GM13977 (cell line): ENCODE data around the gene ANKRD9.

Source experiments
- DNase-seq: peaks from one replicate; pipeline ENCODE4 v3.0.0; 2012; ENCODE audit warnings: low spot score
- CTCF ChIP-seq: IDR thresholded peaks from 2 replicates; pipeline ENCODE4 v1.5.1; 2012; ENCODE audit warnings: mild to moderate bottlenecking, control low read depth; ENCODE audit not compliant: insufficient read depth; ENCODE audit errors: extremely low read depth, missing control alignments
- in situ Hi-C: fragments of 300-500 bp; cut with MboI; formaldehyde crosslinking; loops from one replicate; pipeline ENCODE4 v1.12.0; 2022; ENCODE audit warnings: low sequenced_read_pairs, low pct_unique_long_range_greater_than_20kb, mixed read lengths, inconsistent platforms; ENCODE audit not compliant: unreplicated experiment

ANKRD9 gene

GRCh38 chr14:102495491-102496330 lies 13.9 kb downstream of the ANKRD9 start:
- in situ Hi-C loops = no loop called here
- TF ChIP-seq CTCF = no peak
- no peak for DNase-seq

DNA sequence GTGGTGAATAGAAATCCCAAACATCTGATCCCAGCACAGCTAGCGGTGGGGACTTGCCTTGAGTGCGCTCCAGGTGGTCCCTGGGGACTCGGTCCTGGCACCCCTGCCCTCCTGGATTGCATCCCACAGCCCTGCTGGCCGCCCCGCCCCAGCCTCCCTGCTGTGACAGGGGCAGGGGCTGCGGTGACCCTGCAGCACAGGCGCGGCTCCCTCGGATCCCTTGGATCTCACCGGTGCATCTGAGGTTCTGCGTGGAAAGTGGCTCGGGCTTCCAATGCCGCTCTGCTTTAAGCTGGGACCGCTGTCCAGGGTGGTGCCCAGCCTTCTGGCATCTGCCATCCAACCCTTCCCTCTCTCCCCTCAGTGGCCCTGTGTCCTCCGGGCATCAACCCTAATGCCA lies 16.0 kb downstream of the ANKRD9 start:
- no peak for DNase-seq
- TF ChIP-seq CTCF = no peak
- in situ Hi-C loops = no loop called here

DNA sequence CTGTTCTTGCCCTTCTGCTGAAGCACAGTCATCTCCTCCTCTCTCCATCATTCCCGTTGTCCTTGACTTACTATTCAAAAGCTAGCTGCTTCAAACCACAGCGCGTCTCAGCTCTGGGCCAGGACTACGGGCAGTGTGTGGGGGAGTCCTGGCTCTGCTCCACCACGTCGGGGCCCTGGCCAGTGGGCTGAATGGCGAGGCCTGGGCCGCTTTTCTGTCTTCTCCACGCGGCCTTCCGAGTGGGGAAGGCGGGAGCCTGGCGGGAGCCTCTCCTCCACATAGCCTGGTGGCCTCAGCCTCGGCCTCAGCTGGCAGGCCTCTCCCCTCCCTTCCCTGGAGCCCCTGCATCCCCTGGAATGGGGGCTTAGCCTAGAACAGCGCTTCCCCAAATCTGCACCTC lies 16.5 kb downstream of the ANKRD9 start:
- in situ Hi-C loops = no loop called here
- TF ChIP-seq CTCF = no peak
- no peak for DNase-seq

- in situ Hi-C loops = no loop called here
- DNase-seq = no peak
- TF ChIP-seq CTCF = no peak
Observed at GRCh38 chr14:102492531-102492910, 17.1 kb downstream of the ANKRD9 start.

DNA sequence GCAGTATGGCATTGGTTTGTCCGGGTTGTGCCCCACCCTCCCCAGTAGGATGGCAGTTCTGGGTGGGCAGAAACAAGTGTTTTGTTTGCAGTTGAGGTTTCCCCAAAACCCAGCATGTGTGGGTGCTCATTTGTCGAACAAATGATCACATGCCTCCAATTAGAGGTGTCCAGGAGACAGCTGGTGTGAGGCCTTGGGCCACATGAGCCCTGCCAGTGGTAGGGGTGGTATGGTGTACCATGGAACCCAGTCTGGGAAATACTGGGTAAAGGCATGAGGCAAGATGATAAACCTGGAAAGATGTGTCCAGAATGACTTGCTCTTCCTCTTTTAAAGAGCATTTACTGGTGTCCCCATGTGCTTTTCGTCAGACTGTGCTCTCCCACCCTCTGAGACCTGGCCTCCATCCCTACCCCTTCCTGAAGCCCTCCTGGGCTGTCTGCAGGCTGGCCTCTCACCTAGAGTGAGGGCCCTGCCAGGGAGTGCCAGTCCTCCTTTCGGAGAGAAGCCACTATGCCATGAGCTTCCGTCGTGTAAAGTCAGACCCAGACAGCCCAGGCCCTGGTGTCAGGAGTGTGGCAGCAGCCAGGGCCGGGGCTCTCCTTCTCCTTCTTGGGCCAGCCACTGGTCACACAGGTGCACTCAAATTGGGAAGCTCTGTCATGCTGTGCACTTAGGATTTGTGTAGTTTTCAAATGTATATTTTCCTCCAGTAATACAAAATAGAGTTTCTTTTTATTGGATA lies 17.6 kb downstream of the ANKRD9 start:
- no peak for TF ChIP-seq CTCF
- DNase-seq = no peak
- in situ Hi-C loops = no loop called here

DNA sequence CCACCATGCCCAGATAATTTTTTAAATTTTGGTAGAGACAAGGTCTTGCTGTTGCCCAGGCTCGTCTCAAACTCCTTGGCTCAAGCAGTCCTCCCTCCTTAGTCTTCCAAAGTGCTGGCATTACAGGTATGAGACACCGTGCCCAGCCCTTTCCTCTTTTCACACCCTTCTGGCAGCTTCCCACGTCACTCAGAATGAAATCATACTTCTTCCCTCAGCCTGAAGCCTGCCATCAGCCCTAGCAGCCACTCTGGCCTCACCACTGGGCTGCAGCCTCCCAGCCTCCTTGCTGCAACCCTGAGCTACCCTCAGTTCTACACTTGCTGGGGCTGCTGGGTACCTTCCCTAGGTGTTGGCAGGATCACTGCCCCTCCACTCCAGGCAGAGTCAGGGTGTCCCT lies 18.2 kb downstream of the ANKRD9 start:
- in situ Hi-C loops = no loop called here
- no peak for DNase-seq
- no peak for TF ChIP-seq CTCF
